C4-2B (cell line): ENCODE measurements around the gene HPS5.

Source experiments
- ZFX ChIP-seq: fragments of 450-650 bp; IDR thresholded peaks from 2 replicates; pipeline ENCODE4 v1.6.1; 2017
- TF ChIP-seq, protein P1 (sequence below): fragments of 450-650 bp; conservative IDR thresholded peaks from 2 replicates; pipeline ENCODE4 v1.5.1; 2017; ENCODE audit warnings: mild to moderate bottlenecking

GRCh38 chr11:18332302-18332701, 10.4 kb upstream of the HPS5 start:
- TF ChIP-seq, protein P1, sequence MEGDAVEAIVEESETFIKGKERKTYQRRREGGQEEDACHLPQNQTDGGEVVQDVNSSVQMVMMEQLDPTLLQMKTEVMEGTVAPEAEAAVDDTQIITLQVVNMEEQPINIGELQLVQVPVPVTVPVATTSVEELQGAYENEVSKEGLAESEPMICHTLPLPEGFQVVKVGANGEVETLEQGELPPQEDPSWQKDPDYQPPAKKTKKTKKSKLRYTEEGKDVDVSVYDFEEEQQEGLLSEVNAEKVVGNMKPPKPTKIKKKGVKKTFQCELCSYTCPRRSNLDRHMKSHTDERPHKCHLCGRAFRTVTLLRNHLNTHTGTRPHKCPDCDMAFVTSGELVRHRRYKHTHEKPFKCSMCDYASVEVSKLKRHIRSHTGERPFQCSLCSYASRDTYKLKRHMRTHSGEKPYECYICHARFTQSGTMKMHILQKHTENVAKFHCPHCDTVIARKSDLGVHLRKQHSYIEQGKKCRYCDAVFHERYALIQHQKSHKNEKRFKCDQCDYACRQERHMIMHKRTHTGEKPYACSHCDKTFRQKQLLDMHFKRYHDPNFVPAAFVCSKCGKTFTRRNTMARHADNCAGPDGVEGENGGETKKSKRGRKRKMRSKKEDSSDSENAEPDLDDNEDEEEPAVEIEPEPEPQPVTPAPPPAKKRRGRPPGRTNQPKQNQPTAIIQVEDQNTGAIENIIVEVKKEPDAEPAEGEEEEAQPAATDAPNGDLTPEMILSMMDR: no peak
- no peak for TF ChIP-seq ZFX
